Activated CD8-positive, alpha-beta T cell treated with anti-CD3 and anti-CD28 coated beads for 36 hours (primary cell): ENCODE results near the gene MDGA2. TPM values are rescaled to one million over a fixed set of nuclear protein-coding genes. Genes with fewer than 3 reads are reported as not detected.

ENCODE experiments used
- ATAC-seq: fragments of 200-7000 bp; cut with Tn5 transposase; one replicate; pipeline ENCODE4 v1.10.0; 2021; ENCODE audit warnings: mild to moderate bottlenecking, moderate library complexity
- CTCF ChIA-PET: fragments of 350-600 bp; sonication (Branson Sonifier 250); formaldehyde crosslinking; loops from one replicate; lab custom pipeline; 2021; ENCODE audit warnings: antibody characterized with exemption; lab: Charles Lee
- POLR2A ChIA-PET: fragments of 350-600 bp; sonication (Branson Sonifier 250); formaldehyde crosslinking; loops from one replicate; lab custom pipeline; 2021; ENCODE audit warnings: antibody characterized with exemption; lab: Charles Lee
- DNase-seq: peaks from one replicate; pipeline ENCODE4 v3.0.0-alpha.2; 2020
- H3K27ac Mint-ChIP-seq: one replicate; pipeline ENCODE4 v1.8.0; 2021; ENCODE audit warnings: mild to moderate bottlenecking, mixed read lengths
- H3K27me3 Mint-ChIP-seq: one replicate; pipeline ENCODE4 v1.8.0; 2021; ENCODE audit warnings: mixed read lengths
- H3K36me3 Mint-ChIP-seq: one replicate; pipeline ENCODE4 v1.8.0; 2021; ENCODE audit warnings: low read depth, mixed read lengths
- H3K4me1 Mint-ChIP-seq: one replicate; pipeline ENCODE4 v1.8.0; 2021; ENCODE audit warnings: low read depth, mixed read lengths
- H3K4me3 Mint-ChIP-seq: one replicate; pipeline ENCODE4 v1.8.0; 2021; ENCODE audit warnings: mild to moderate bottlenecking, moderate library complexity, mixed read lengths
- H3K9me3 Mint-ChIP-seq: one replicate; pipeline ENCODE4 v1.8.0; 2021; ENCODE audit warnings: mixed read lengths
- intact Hi-C: fragments of 100-400 bp; cut with micrococcal nuclease; formaldehyde crosslinking; loops from one replicate; pipeline ENCODE4 v1.10.0; 2022
- total RNA-seq, 2 experiments: library from RNA; stranded (reverse); gene quantifications; one replicate each; pipeline ENCODE4 v1.2.3, GENCODE V29; 2021
- TF ChIP-seq, protein P1 (sequence below): fragments of 200-600 bp; IDR thresholded peaks from one replicate; pipeline ENCODE4 v1.8.0; 2022; ENCODE audit warnings: antibody characterized with exemption, mild to moderate bottlenecking

The MDGA2 gene
- total RNA-seq, 2 experiments from 2014 or later, result not detected

DNA sequence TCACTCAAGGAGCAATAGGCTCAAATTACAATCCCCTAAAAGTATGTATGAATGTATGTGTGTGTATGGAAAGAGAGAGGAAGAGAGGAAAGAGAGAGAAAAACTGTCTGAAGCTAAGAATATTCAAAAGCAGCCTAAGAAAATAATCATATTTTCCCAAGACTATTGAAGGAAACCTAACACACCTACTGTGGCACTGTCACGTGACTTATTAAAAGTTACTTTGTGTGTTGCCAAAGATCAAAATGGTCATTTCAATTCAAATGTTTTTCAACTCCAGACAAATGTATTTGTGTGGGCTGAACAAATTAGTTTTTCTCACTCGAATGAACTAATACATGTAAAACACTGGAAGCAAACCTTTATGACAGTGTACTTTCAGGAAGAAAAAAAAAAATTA is 654.9 kb downstream of the MDGA2 start:
- Mint-ChIP-seq H3K4me1 (no peaks in the 10 kb centered on the region), H3K36me3 (no peaks in the 10 kb centered on the region), H3K4me3 (no peak overlapping the region), H3K27me3 (no peaks in the 10 kb centered on the region), H3K27ac (no peak overlapping the region), H3K9me3 (peaks cover 6% of the 10 kb centered on the region)
- CTCF ChIA-PET, result no interaction called here
- DNase-seq (no peak), ATAC-seq (no peak)
- intact Hi-C loops, result no loop called here
- TF ChIP-seq, protein P1, sequence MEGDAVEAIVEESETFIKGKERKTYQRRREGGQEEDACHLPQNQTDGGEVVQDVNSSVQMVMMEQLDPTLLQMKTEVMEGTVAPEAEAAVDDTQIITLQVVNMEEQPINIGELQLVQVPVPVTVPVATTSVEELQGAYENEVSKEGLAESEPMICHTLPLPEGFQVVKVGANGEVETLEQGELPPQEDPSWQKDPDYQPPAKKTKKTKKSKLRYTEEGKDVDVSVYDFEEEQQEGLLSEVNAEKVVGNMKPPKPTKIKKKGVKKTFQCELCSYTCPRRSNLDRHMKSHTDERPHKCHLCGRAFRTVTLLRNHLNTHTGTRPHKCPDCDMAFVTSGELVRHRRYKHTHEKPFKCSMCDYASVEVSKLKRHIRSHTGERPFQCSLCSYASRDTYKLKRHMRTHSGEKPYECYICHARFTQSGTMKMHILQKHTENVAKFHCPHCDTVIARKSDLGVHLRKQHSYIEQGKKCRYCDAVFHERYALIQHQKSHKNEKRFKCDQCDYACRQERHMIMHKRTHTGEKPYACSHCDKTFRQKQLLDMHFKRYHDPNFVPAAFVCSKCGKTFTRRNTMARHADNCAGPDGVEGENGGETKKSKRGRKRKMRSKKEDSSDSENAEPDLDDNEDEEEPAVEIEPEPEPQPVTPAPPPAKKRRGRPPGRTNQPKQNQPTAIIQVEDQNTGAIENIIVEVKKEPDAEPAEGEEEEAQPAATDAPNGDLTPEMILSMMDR, result no peak
- POLR2A ChIA-PET, result no interaction called here

DNA sequence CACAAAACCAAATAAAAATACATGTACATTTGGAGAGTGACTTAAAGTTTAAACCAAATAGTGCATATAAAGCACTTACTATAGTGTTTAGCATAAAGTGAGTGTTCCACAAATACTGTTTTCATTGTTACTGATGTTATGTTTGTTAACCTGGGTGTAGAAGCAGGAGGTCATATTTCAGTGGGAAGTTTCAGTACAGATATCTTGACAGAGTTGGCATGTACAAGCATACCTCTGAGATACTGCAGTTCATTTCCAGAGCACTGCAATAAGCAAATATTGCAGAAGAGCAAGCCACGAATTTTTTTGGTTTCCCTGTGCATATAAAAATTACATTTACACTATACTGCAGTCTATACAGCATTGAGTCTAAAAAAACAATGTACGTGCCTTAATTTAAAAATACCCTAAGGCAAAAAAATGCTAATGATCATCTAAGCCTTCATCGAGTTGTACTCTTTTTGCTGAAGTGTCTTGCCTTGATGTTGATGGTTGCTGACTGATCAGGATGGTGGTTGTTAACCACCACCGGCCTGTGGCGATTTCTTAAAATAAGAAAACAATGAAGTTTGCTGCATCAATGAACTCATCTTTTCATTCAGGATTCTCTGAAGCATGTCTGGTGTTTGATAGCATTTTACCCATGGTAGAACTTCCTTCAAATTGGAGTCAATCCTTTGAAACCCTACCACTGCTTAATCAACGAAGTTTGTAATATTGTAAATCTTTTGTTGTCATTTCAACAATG is 662.7 kb downstream of the MDGA2 start:
- TF ChIP-seq, protein P1, result no peak
- DNase-seq (no peak), ATAC-seq (no peak)
- ChIA-PET POLR2A (no interaction called here), CTCF (no interaction called here)
- Mint-ChIP-seq H3K36me3 (no peaks in the 10 kb centered on the region), H3K4me3 (no peak overlapping the region), H3K27ac (no peak overlapping the region), H3K27me3 (no peaks in the 10 kb centered on the region), H3K4me1 (no peaks in the 10 kb centered on the region), H3K9me3 (peaks cover 8% of the 10 kb centered on the region)
- intact Hi-C loops, result no loop called here

DNA sequence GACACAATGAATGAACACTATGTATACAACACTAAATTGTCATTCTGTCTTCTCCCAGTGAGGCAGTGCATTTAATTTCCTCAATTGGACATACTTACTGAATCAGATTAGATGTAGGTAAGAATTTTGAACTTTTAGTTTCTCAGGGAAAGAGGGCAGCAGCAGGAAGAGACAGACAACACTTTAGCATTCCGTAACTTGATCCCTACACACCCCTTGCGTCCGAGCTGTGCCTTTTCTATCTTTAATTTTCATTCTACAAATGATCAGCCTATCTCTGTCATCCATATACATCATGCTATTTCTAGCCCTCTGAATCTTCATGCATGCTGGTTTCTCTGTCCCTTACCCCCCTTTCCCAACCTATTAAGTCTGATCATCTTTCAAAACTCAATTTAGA is 665.8 kb downstream of the MDGA2 start:
- intact Hi-C loops, result no loop called here
- ATAC-seq, result no peak
- CTCF ChIA-PET, result no interaction called here

DNA sequence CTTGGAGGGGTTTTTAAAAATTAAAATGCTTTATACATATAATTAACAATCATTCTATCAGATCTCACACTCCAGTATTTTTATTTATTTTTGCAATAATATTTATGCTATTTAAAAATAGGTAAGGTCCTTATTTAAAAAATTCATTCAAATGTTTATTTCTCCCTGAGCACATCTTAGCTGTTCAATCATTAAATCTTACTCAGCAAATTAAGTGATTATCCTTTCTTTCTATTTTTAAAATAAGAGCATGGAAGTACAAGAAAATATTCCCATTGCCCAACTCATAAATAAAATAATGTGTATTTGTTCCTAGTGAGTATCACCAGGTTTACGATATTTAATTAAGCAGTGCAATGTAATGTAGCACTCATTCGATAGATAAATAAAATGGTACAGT is 666.7 kb downstream of the MDGA2 start:
- CTCF ChIA-PET, result no interaction called here
- Mint-ChIP-seq H3K27me3 (no peaks in the 10 kb centered on the region), H3K4me1 (no peaks in the 10 kb centered on the region), H3K36me3 (no peaks in the 10 kb centered on the region), H3K27ac (no peak overlapping the region), H3K9me3 (peaks cover 1% of the 10 kb centered on the region), H3K4me3 (no peak overlapping the region)
- TF ChIP-seq, protein P1, result no peak
- DNase-seq (no peak), ATAC-seq (no peak)
- intact Hi-C loops, result no loop called here
- POLR2A ChIA-PET, result no interaction called here

More for the DNA sequence above, 665.8 kb downstream of the MDGA2 start:
- Mint-ChIP-seq H3K4me3 (no peak overlapping the region), H3K27me3 (no peaks in the 10 kb centered on the region), H3K9me3 (peaks cover under 1% of the 10 kb centered on the region), H3K36me3 (no peaks in the 10 kb centered on the region), H3K4me1 (no peaks in the 10 kb centered on the region), H3K27ac (no peak overlapping the region)
- TF ChIP-seq, protein P1, result no peak
- DNase-seq, result no peak
- POLR2A ChIA-PET, result no interaction called here

DNA sequence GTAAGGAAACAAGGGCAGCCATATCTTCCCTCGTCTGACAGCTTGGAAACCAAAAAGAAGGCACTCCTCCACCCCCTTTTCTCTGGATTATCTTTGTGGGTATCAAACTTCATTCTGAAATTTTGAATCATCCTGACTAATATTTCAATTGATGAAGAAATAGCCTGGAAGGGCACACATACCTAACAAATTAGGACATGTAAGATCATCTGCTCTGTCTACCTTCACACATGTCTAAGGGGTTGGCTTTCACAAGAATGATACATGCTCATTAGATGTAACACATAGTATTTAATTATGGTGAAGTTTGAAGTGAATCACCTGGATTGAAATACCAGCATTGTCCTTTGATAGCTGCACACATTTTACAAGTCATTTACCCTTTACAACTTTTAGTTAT is 675.7 kb downstream of the MDGA2 start:
- intact Hi-C loops, result no loop called here
- H3K27me3 Mint-ChIP-seq, result no peaks in the 10 kb centered on the region
- peaks cover 3% of the 10 kb centered on the region for H3K9me3 Mint-ChIP-seq
- TF ChIP-seq, protein P1, result no peak
- ChIA-PET CTCF (no interaction called here), POLR2A (no interaction called here)
- DNase-seq, result no peak
- no peak overlapping the region for H3K4me3 Mint-ChIP-seq
- no peak for ATAC-seq
- no peaks in the 10 kb centered on the region for H3K36me3 Mint-ChIP-seq
- no peaks in the 10 kb centered on the region for H3K4me1 Mint-ChIP-seq
- H3K27ac Mint-ChIP-seq, result no peak overlapping the region
